Progenitor cell of endocrine pancreas (in vitro differentiated cells): ENCODE data around the gene TUBGCP6. TPM values are rescaled to one million over a fixed set of nuclear protein-coding genes. Genes with fewer than 3 reads are reported as not detected.

Source experiments
- DNase-seq: peaks from one replicate; pipeline ENCODE4 v3.0.0; 2021; ENCODE audit warnings: low spot score; ENCODE audit not compliant: unreplicated experiment
- H3K27ac Mint-ChIP-seq: 2 replicates; pipeline ENCODE4 v1.8.0; 2021; ENCODE audit warnings: mild to moderate bottlenecking, moderate library complexity, mixed read lengths
- H3K27me3 Mint-ChIP-seq: 2 replicates; pipeline ENCODE4 v1.8.0; 2021; ENCODE audit warnings: mixed read lengths
- H3K36me3 Mint-ChIP-seq: 2 replicates; pipeline ENCODE4 v1.8.0; 2022; ENCODE audit warnings: mixed read lengths; ENCODE audit not compliant: insufficient read depth
- H3K4me1 Mint-ChIP-seq: 2 replicates; pipeline ENCODE4 v1.8.0; 2021; ENCODE audit warnings: low read depth, mixed read lengths
- H3K4me3 Mint-ChIP-seq: 2 replicates; pipeline ENCODE4 v1.8.0; 2021; ENCODE audit warnings: low read depth, mild to moderate bottlenecking, moderate library complexity, mixed read lengths
- H3K9me3 Mint-ChIP-seq: 2 replicates; pipeline ENCODE4 v1.8.0; 2021; ENCODE audit warnings: low read depth, mixed read lengths
- total RNA-seq: library from RNA; stranded (reverse); gene quantifications from 2 replicates; pipeline ENCODE4 v1.2.1, GENCODE V29; 2021
- TF ChIP-seq, protein P1 (sequence below): fragments of 200-600 bp; sonication (generic); IDR thresholded peaks from one replicate; pipeline ENCODE4 v1.5.0; 2021; ENCODE audit warnings: antibody characterized with exemption, mild to moderate bottlenecking; ENCODE audit not compliant: unreplicated experiment

The TUBGCP6 gene
- total RNA-seq, 1 donor from 2014 or later = 70.9 TPM

DNA sequence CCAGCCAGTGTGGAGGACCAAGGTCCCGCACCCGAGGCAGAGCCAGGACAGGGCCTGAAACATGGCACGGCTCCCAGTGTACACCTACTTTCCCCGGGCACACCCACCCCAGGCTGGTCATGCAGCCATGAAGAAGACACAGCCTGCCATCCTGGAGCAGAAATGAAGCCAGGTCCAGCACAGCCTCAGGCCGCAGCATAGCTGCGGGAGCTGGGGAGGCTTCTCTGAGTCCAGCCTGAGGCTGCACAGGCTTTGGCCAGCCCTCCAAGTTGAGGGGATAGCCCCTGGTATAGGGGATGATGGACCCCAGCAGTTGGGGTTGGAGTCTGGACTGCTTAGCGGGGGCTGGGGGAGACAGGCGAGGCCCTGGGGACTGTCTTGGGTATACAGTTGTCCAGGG is 9.1 kb upstream of the TUBGCP6 start:
- no peak for DNase-seq
- no peaks in the 10 kb centered on the region for H3K27me3 Mint-ChIP-seq
- TF ChIP-seq, protein P1, sequence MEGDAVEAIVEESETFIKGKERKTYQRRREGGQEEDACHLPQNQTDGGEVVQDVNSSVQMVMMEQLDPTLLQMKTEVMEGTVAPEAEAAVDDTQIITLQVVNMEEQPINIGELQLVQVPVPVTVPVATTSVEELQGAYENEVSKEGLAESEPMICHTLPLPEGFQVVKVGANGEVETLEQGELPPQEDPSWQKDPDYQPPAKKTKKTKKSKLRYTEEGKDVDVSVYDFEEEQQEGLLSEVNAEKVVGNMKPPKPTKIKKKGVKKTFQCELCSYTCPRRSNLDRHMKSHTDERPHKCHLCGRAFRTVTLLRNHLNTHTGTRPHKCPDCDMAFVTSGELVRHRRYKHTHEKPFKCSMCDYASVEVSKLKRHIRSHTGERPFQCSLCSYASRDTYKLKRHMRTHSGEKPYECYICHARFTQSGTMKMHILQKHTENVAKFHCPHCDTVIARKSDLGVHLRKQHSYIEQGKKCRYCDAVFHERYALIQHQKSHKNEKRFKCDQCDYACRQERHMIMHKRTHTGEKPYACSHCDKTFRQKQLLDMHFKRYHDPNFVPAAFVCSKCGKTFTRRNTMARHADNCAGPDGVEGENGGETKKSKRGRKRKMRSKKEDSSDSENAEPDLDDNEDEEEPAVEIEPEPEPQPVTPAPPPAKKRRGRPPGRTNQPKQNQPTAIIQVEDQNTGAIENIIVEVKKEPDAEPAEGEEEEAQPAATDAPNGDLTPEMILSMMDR = no peak
- H3K9me3 Mint-ChIP-seq = no peaks in the 10 kb centered on the region
- H3K27ac Mint-ChIP-seq = no peak overlapping the region
- H3K4me3 Mint-ChIP-seq = no peak overlapping the region
- H3K4me1 Mint-ChIP-seq = peaks cover 3% of the 10 kb centered on the region
- no peaks in the 10 kb centered on the region for H3K36me3 Mint-ChIP-seq

DNA sequence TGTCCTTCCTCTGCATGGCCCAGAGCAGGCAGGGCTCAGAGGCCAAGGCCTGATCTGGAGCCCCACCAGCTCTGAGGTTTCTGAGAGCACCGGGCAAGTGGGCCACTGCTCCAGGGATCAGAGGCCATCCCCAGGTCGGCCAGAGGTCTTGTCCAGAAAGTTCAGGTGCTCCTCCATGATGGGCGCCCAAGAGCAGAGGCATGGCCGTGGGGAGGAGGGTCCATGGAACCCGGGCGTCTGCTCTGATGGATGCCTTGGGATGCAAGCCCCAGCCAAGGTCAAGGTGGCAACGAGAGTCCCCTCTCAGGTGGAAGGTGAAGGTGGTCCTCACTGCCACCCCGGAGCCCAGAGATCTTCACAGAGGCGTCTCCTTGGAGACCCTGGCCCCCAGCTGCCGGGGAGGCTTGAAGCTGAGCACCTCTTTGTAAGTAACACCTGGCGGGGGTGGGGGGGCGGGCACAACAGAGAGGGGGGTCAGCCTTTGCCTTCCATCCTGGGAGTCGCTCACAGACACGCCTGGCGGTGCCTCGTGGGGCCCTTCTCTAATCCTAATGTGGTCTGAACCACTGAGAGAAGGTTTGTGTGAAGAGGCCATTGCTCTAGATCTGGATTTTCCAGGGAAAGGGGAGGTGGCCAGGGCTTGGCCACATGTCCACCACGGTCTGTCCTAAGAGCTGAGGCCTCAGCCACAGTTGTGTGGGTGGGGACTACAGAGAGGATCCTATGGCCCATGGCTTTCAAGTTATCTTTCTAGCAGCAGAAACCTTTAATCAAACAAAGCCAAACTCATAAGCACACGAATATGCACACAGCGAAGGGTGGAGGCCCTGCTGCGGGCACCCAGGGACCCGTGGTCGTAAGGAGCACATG is 8.5 kb upstream of the TUBGCP6 start:
- DNase-seq = no peak
- Mint-ChIP-seq H3K9me3 (no peaks in the 10 kb centered on the region), H3K27me3 (no peaks in the 10 kb centered on the region), H3K4me1 (peaks cover 3% of the 10 kb centered on the region), H3K27ac (no peak overlapping the region), H3K4me3 (no peak overlapping the region), H3K36me3 (no peaks in the 10 kb centered on the region)
- TF ChIP-seq, protein P1 = no peak

DNA sequence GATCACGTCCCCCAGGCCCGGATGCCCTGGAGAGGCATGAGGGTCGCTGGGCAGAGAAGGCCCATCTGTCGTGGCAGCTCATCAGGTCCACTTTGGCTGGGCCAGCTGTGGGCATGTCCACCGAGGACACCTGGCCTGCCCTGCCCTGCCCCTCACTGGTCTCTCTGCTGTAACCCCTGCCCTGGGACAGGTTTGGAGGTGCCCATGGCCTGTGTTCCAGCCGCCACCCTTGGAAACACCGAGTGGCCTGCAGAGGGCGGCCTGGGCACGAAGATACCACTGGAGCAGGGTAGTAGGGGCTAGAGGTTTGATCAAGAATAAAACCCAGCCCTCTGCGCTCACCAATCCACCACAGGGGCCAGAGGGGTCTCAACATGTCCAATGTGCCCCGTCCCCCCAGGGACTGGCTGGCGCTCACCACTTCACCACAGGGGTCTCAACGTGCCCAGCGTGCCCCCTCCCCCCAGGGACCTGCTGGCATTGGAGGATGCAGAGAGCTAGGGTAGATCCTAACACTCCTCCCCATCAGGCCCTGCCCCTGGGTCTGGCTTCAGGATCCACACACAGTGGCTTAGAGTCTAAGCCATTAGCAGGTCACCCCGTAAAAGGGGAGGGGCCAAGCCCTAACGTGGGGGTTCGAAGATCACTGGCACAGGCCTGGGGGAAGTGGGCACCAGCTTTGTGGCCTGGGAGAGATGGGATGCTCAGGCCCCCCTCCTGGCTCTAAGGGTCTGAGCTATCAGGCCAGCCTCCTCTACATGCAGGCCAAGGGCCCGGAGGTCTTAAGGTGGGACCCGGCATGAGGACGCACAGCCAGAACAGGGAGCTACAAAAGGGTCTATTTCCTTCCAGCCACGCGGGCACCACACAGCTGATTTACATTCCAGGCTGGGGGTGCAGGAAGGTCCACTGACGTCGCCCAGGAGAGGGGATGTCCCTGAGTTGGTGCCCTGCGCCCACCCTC is 7.5 kb upstream of the TUBGCP6 start:
- DNase-seq = no peak
- H3K27me3 Mint-ChIP-seq = no peaks in the 10 kb centered on the region
- no peak overlapping the region for H3K4me3 Mint-ChIP-seq
- H3K27ac Mint-ChIP-seq = no peak overlapping the region
- no peaks in the 10 kb centered on the region for H3K9me3 Mint-ChIP-seq
- TF ChIP-seq, protein P1 = peak; percentile 64
- peaks cover 1% of the 10 kb centered on the region for H3K36me3 Mint-ChIP-seq
- H3K4me1 Mint-ChIP-seq = peaks cover 5% of the 10 kb centered on the region

DNA sequence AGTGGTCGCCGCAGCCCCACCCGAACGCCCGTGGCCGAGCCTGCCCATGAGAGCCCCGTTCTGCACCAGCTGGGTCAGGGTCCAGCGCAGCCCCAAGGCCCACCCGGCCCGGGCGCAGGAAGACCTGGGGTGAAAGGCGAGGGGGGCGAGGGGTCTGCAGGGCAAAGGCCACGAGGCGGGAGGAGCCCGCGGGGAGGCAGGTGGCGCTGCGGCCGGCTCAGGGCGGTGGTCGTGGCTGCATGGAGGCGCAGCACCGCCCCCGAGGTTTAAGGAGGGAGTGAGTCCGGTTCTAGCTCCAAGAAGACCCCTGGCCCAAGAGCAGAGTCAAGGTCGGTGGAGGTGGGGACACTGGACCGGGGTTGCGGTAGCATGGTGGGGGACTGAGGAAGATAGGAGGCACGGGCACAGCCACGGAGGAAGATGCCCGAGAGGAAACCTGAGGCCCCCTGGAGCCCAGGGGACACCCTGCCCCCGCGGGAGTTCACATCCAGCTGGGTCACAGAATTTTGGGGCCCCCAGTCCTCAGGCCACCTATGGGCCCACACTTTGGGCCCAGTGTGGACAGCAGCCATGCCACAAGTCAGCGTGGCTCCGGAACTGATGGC is 6.8 kb upstream of the TUBGCP6 start:
- Mint-ChIP-seq H3K27ac (peak overlapping the region; percentile 24), H3K36me3 (peaks cover 1% of the 10 kb centered on the region), H3K4me3 (peak overlapping the region; percentile 45), H3K27me3 (no peaks in the 10 kb centered on the region), H3K9me3 (no peaks in the 10 kb centered on the region), H3K4me1 (peaks cover 5% of the 10 kb centered on the region)
- no peak for DNase-seq
- TF ChIP-seq, protein P1 = no peak
